GM23338 (cell line): ENCODE results near the gene PPP2R5B. TPM values are rescaled to one million over a fixed set of nuclear protein-coding genes. Genes with fewer than 3 reads are reported as not detected.

Experiments used
- ATAC-seq: fragments of 200-7000 bp; cut with Tn5 transposase; 3 replicates; pipeline ENCODE4 v1.9.1; 2020
- DNase-seq: peaks from one replicate; pipeline ENCODE4 v3.0.0-alpha.2; 2015; ENCODE audit warnings: low spot score
- H2AFZ ChIP-seq: fragments of 200-600 bp; sonication (generic); 2 replicates; pipeline ENCODE4 v1.8.0; 2016; ENCODE audit warnings: antibody characterized with exemption, mild to moderate bottlenecking, moderate library complexity
- H3F3A ChIP-seq: fragments of 200-600 bp; sonication (generic); replicated peaks from 2 replicates; pipeline ENCODE4 v1.8.0; 2017; ENCODE audit warnings: antibody characterized with exemption, mixed run types, low read depth
- H3K27ac ChIP-seq: fragments of 200-600 bp; sonication (generic); 2 replicates; pipeline ENCODE4 v1.6.1; 2016; ENCODE audit warnings: low read depth
- H3K27me3 ChIP-seq: fragments of 200-600 bp; sonication (generic); 2 replicates; pipeline ENCODE4 v1.8.0; 2016; ENCODE audit warnings: mild to moderate bottlenecking, mixed run types, moderate library complexity; ENCODE audit not compliant: insufficient read depth
- H3K36me3 ChIP-seq: fragments of 200-600 bp; sonication (generic); 2 replicates; pipeline ENCODE4 v1.8.0; 2016; ENCODE audit warnings: mild to moderate bottlenecking; ENCODE audit not compliant: insufficient read depth
- H3K4me1 ChIP-seq: fragments of 200-600 bp; sonication (generic); 2 replicates; pipeline ENCODE4 v1.8.0; 2016; ENCODE audit warnings: mild to moderate bottlenecking, moderate library complexity; ENCODE audit not compliant: insufficient read depth
- H3K4me2 ChIP-seq: fragments of 200-600 bp; sonication (generic); 2 replicates; pipeline ENCODE4 v1.7.1; 2017; ENCODE audit warnings: mixed run types
- H3K4me3 ChIP-seq: fragments of 200-600 bp; sonication (generic); 2 replicates; pipeline ENCODE4 v1.6.1; 2016; ENCODE audit warnings: mixed run types
- H3K79me2 ChIP-seq: fragments of 200-600 bp; sonication (generic); replicated peaks from 2 replicates; pipeline ENCODE4 v1.8.0; 2017; ENCODE audit warnings: mild to moderate bottlenecking; ENCODE audit not compliant: insufficient read depth
- H3K9me2 ChIP-seq: fragments of 200-600 bp; sonication (generic); 2 replicates; pipeline ENCODE4 v1.8.0; 2017; ENCODE audit not compliant: insufficient read depth
- H4K20me1 ChIP-seq: fragments of 200-600 bp; sonication (generic); replicated peaks from 2 replicates; pipeline ENCODE4 v1.8.0; 2017; ENCODE audit warnings: mild to moderate bottlenecking; ENCODE audit not compliant: insufficient read depth
- H3K27ac Mint-ChIP-seq: 2 replicates; pipeline ENCODE4 v1.8.0; 2020; ENCODE audit warnings: inconsistent platforms, mild to moderate bottlenecking, moderate library complexity, mixed read lengths
- H3K27me3 Mint-ChIP-seq: 3 replicates; pipeline ENCODE4 v1.8.0; 2022; ENCODE audit warnings: low read depth, mild to moderate bottlenecking, moderate library complexity, mixed read lengths, inconsistent platforms; ENCODE audit not compliant: insufficient read depth, poor library complexity
- H3K36me3 Mint-ChIP-seq: 3 replicates; pipeline ENCODE4 v1.8.0; 2021; ENCODE audit warnings: low read depth, mild to moderate bottlenecking, inconsistent platforms, moderate library complexity, mixed read lengths
- H3K4me1 Mint-ChIP-seq: 3 replicates; pipeline ENCODE4 v1.8.0; 2020; ENCODE audit warnings: mild to moderate bottlenecking, inconsistent platforms, mixed read lengths
- H3K4me3 Mint-ChIP-seq: 3 replicates; pipeline ENCODE4 v1.8.0; 2021; ENCODE audit warnings: moderate library complexity, mild to moderate bottlenecking, inconsistent platforms, mixed read lengths
- H3K9me3 Mint-ChIP-seq: 3 replicates; pipeline ENCODE4 v1.8.0; 2020; ENCODE audit warnings: moderate library complexity, mild to moderate bottlenecking, inconsistent platforms, mixed read lengths
- CREB1 ChIP-seq: fragments of 250-450 bp; sonication (Bioruptor Pico); IDR thresholded peaks from 2 replicates; pipeline ENCODE4 v1.5.0; 2020; ENCODE audit warnings: low read depth, mild to moderate bottlenecking, moderate library complexity
- CTCF ChIP-seq, 2 experiments: fragments of 200-600 bp in 1 of 2; sonication (generic) in 1 of 2; conservative IDR thresholded peaks; 2 replicates each; pipeline versions ENCODE4 v1.5.1 to v1.6.1; 2016 to 2017; ENCODE audit warnings: antibody characterized with exemption in 2 of 2, low read depth in 2 of 2, mild to moderate bottlenecking in 2 of 2, moderate library complexity in 1 of 2
- ETS1 ChIP-seq: IDR thresholded peaks from 2 replicates; pipeline ENCODE4 v1.6.1; 2016; ENCODE audit warnings: antibody characterized with exemption
- EZH2 ChIP-seq: fragments of 200-600 bp; sonication (generic); IDR thresholded peaks from one replicate; pipeline ENCODE4 v1.8.0; 2017; ENCODE audit warnings: antibody characterized with exemption, mild to moderate bottlenecking, low read depth; ENCODE audit not compliant: unreplicated experiment
- JUNB ChIP-seq: IDR thresholded peaks from one replicate; pipeline ENCODE4 v1.6.1; 2016; ENCODE audit warnings: antibody characterized with exemption; ENCODE audit not compliant: unreplicated experiment
- POLR2AphosphoS5 ChIP-seq: IDR thresholded peaks from 2 replicates; pipeline ENCODE4 v1.6.1; 2016; ENCODE audit warnings: antibody characterized with exemption, low read depth
- REST ChIP-seq: IDR thresholded peaks from one replicate; pipeline ENCODE4 v1.6.1; 2018; ENCODE audit warnings: antibody characterized with exemption; ENCODE audit not compliant: unreplicated experiment
- STAT1 ChIP-seq: IDR thresholded peaks from one replicate; pipeline ENCODE4 v1.6.1; 2016; ENCODE audit warnings: antibody characterized with exemption; ENCODE audit not compliant: unreplicated experiment
- ZNF331 ChIP-seq: fragments of 250-450 bp; sonication (Bioruptor Pico); IDR thresholded peaks from 2 replicates; pipeline ENCODE4 v1.5.0; 2020; ENCODE audit warnings: low read depth, mild to moderate bottlenecking, moderate library complexity
- polyA plus RNA-seq: library from polyadenylated mRNA; unstranded; fragments of >200 nt; fragmentation: Nextera tagmentation; extraction: Ambion mirVana; gene quantifications from 2 replicates; pipeline ENCODE4 v1.2.1, GENCODE V29; 2016
- total RNA-seq: library from RNA; depleted of rRNA; stranded (reverse); fragments of >200 nt; shearing (Covaris generic); gene quantifications from 2 replicates; pipeline ENCODE4 v1.2.3, GENCODE V29; 2014

PPP2R5B gene
- total and polyA plus RNA-seq, 2 experiments from 2014 or later, result 2.8 to 5.8 TPM

- no peak for TF ChIP-seq REST
These were observed 44.7 kb downstream of the PPP2R5B start (continued) for GRCh38 chr11:64969209-64969608.

GRCh38 chr11:64970731-64971151, 46.3 kb downstream of the PPP2R5B start:
- no peak for ATAC-seq
- Histone ChIP-seq H3K79me2 (no peaks in the 10 kb centered on the region), H3K27me3 (peaks cover 26% of the 10 kb centered on the region), H2AFZ (no peak overlapping the region), H3K36me3 (no peaks in the 10 kb centered on the region), H3K4me1 (no peaks in the 10 kb centered on the region), H3K27ac (no peak overlapping the region), H3F3A (no peaks in the 10 kb centered on the region), H3K9me2 (no peaks in the 10 kb centered on the region), H3K4me2 (no peak overlapping the region), H3K4me3 (no peak overlapping the region), H4K20me1 (no peaks in the 10 kb centered on the region; the same call in 1 of the 2 replicates)
- Mint-ChIP-seq H3K4me3 (no peak overlapping the region), H3K4me1 (no peaks in the 10 kb centered on the region), H3K36me3 (no peaks in the 10 kb centered on the region), H3K27ac (no peak overlapping the region), H3K9me3 (peaks cover 3% of the 10 kb centered on the region; the same call in 1 of the 3 replicates), H3K27me3 (peaks cover 10% of the 10 kb centered on the region)
- TF ChIP-seq CREB1 (CRISPR knock-in tag) (no peak), REST (no peak), POLR2AphosphoS5 (no peak), ZNF331 (CRISPR knock-in tag) (no peak), EZH2 (no peak), ETS1 (no peak), CTCF (conservative IDR thresholded peaks at IDR 0.05; ENCODE audit: low read depth in 2 of 2) (no peak), JUNB (no peak), STAT1 (no peak)
- no peak for DNase-seq
